K562 (cell line): ENCODE results near the gene SETDB1. TPM values are rescaled to one million over a fixed set of nuclear protein-coding genes. Genes with fewer than 3 reads are reported as not detected.

Experiments
- ATAC-seq: fragments of 200-7000 bp; cut with Tn5 transposase; 3 replicates; pipeline ENCODE4 v1.9.1; 2020; ENCODE audit warnings: moderate library complexity
- BruUV-seq: library from RNA; stranded (reverse); fragments of 400-500 nt; replicated peaks from 2 replicates; lab custom pipeline; 2021; lab: Mats Ljungman, UMichigan
- CTCF ChIA-PET: fragments of 300-600 bp; formaldehyde crosslinking; extraction: SDS; loops from one replicate; lab custom pipeline; 2021; ENCODE audit warnings: low intra/inter-chr PET ratio; lab: Yijun Ruan, JAX
- POLR2A ChIA-PET: fragments of 300-600, 350-650 bp; sonication (Branson Sonifier 250); formaldehyde crosslinking; extraction: SDS; loops from one replicate; lab custom pipeline; 2021; ENCODE audit warnings: antibody characterized with exemption, inconsistent platforms; lab: Yijun Ruan, JAX
- DNase-seq, 4 experiments: peaks; one replicate each; pipeline versions ENCODE4 v3.0.0 to v3.0.0-alpha.2; 2011 to 2018; ENCODE audit warnings: low spot score in 3 of 4, mixed read lengths in 3 of 4; ENCODE audit errors: extremely low read depth in 1 of 4
- FAIRE-seq: peaks from 2 replicates; lab custom pipeline; 2011; peaks lifted over from hg19 to GRCh38; lab: Jason Lieb, UNC
- H2AFZ ChIP-seq: 2 replicates; pipeline ENCODE4 v1.6.0; 2011; ENCODE audit warnings: low read depth, low read length, control low read depth, inconsistent platforms
- H3K27ac ChIP-seq: fragments of 200-600 bp; 3 replicates; pipeline ENCODE4 v1.8.0; 2011; ENCODE audit warnings: low read depth, mild to moderate bottlenecking, control low read depth, inconsistent platforms, low read length, moderate library complexity, mixed read lengths; ENCODE audit errors: extremely low read depth
- H3K27me3 ChIP-seq, 2 experiments: fragments of 300-600 bp in 1 of 2; 2 replicates in 1 of 2; 3 replicates in 1 of 2; pipeline versions ENCODE4 v1.6.0 to v1.8.0; 2011; ENCODE audit warnings: inconsistent platforms in 2 of 2, low read length in 2 of 2, mild to moderate bottlenecking in 1 of 2, mixed read lengths in 1 of 2, moderate library complexity in 1 of 2; ENCODE audit not compliant: control insufficient read depth in 2 of 2, insufficient read depth in 2 of 2
- H3K36me3 ChIP-seq: fragments of 300-600 bp; 3 replicates; pipeline ENCODE4 v1.8.0; 2011; ENCODE audit warnings: mild to moderate bottlenecking, low read length, inconsistent platforms; ENCODE audit not compliant: control insufficient read depth, insufficient read depth
- H3K4me1 ChIP-seq, 2 experiments: fragments of 200-600 bp in 1 of 2; replicated peaks in 1 of 2; 2 replicates in 1 of 2; 3 replicates in 1 of 2; pipeline versions ENCODE4 v1.5.1 to v1.8.0; 2011; ENCODE audit warnings: inconsistent platforms in 2 of 2, low read length in 2 of 2, mild to moderate bottlenecking in 1 of 2, mixed read lengths in 1 of 2, moderate library complexity in 1 of 2; ENCODE audit not compliant: control insufficient read depth in 2 of 2, insufficient read depth in 2 of 2
- H3K4me2 ChIP-seq: 2 replicates; pipeline ENCODE4 v1.6.1; 2011; ENCODE audit warnings: low read length, control low read depth, inconsistent platforms, mixed read lengths; ENCODE audit not compliant: insufficient read depth
- H3K4me3 ChIP-seq: fragments of 200-600 bp; sonication (generic), shearing (Covaris generic); 2 replicates; pipeline ENCODE4 v1.5.1; 2016; ENCODE audit warnings: control low read depth, inconsistent platforms
- H3K79me2 ChIP-seq: fragments of 200-600 bp; 3 replicates; pipeline ENCODE4 v1.8.0; 2011; ENCODE audit warnings: low read length, inconsistent platforms; ENCODE audit not compliant: control insufficient read depth, insufficient read depth
- H3K9ac ChIP-seq, 2 experiments: 2 replicates each; pipeline versions ENCODE4 v1.6.0 to v1.6.1; 2011; ENCODE audit warnings: low read depth in 2 of 2, low read length in 2 of 2, control low read depth in 1 of 2, inconsistent platforms in 1 of 2, mild to moderate bottlenecking in 1 of 2, mixed read lengths in 1 of 2; ENCODE audit not compliant: insufficient read depth in 1 of 2
- H3K9me1 ChIP-seq: one replicate; pipeline ENCODE4 v1.6.0; 2011; ENCODE audit warnings: inconsistent platforms, mild to moderate bottlenecking, low read length, moderate library complexity; ENCODE audit not compliant: control insufficient read depth, insufficient read depth
- H3K9me3 ChIP-seq: replicated peaks from 2 replicates; pipeline ENCODE4 v1.5.1; 2011; ENCODE audit warnings: low read depth, low read length, inconsistent platforms; ENCODE audit not compliant: control insufficient read depth, insufficient read depth
- H4K20me1 ChIP-seq: replicated peaks from 2 replicates; pipeline ENCODE4 v1.6.1; 2011; ENCODE audit warnings: low read length, inconsistent platforms, mixed read lengths; ENCODE audit not compliant: control insufficient read depth, insufficient read depth
- ARNT ChIP-seq, 2 experiments: fragments of 450-650 bp; IDR thresholded peaks; 2 replicates each; pipeline ENCODE4 v1.6.1; 2016; ENCODE audit warnings: mild to moderate bottlenecking in 1 of 2
- CC2D1A ChIP-seq: fragments of 450-650 bp; IDR thresholded peaks from 2 replicates; pipeline ENCODE4 v1.6.1; 2017; ENCODE audit warnings: mild to moderate bottlenecking
- ETS2 ChIP-seq: IDR thresholded peaks from 2 replicates; pipeline ENCODE4 v1.6.1; 2016; ENCODE audit warnings: borderline replicate concordance, missing genetic modification characterization, mild to moderate bottlenecking, moderate library complexity, missing compliant biosample characterization; ENCODE audit not compliant: poor library complexity, severe bottlenecking
- EWSR1 ChIP-seq: fragments of 450-650 bp; IDR thresholded peaks from 2 replicates; pipeline ENCODE4 v1.6.1; 2018; ENCODE audit warnings: borderline replicate concordance, mild to moderate bottlenecking, low read depth, moderate library complexity; ENCODE audit not compliant: partially characterized antibody
- GTF2E2 ChIP-seq: fragments of 200-800 bp; sonication (Bioruptor generic); IDR thresholded peaks from 2 replicates; pipeline ENCODE4 v1.6.1; 2016; ENCODE audit warnings: missing genetic modification characterization, missing compliant biosample characterization
- KDM5B ChIP-seq: fragments of 200-600 bp; sonication (generic); IDR thresholded peaks from 2 replicates; pipeline ENCODE4 v1.6.1; 2012; ENCODE audit warnings: low read depth, mild to moderate bottlenecking, moderate library complexity, low read length, control low read depth, inconsistent platforms; ENCODE audit not compliant: insufficient replicate concordance
- MITF ChIP-seq: IDR thresholded peaks from 2 replicates; pipeline ENCODE4 v1.6.1; 2014; ENCODE audit warnings: antibody characterized with exemption
- PKNOX1 ChIP-seq: fragments of 450-650 bp; IDR thresholded peaks from 2 replicates; pipeline ENCODE4 v1.6.1; 2016
- POLR2AphosphoS5 ChIP-seq: IDR thresholded peaks from 2 replicates; pipeline ENCODE4 v1.6.1; 2011; ENCODE audit warnings: mild to moderate bottlenecking, low read depth, low read length, moderate library complexity; ENCODE audit not compliant: control insufficient read depth, insufficient read depth
- SMARCE1 ChIP-seq: fragments of 450-650 bp; IDR thresholded peaks from 2 replicates; pipeline ENCODE4 v1.7.1; 2016; ENCODE audit warnings: mild to moderate bottlenecking
- TRIM24 ChIP-seq, 2 experiments: fragments of 450-650 bp; IDR thresholded peaks; 2 replicates each; pipeline ENCODE4 v1.6.1; 2016
- TRIM25 ChIP-seq: fragments of 450-650 bp; IDR thresholded peaks from 2 replicates; pipeline ENCODE4 v1.7.0; 2016; ENCODE audit warnings: borderline replicate concordance
- ZBTB12 ChIP-seq: fragments of 250-450 bp; sonication (Bioruptor Pico); IDR thresholded peaks from 2 replicates; pipeline ENCODE4 v1.4.0; 2020
- ZNF239 ChIP-seq: fragments of 250-450 bp; sonication (Bioruptor Pico); IDR thresholded peaks from 2 replicates; pipeline ENCODE4 v1.4.0; 2020; ENCODE audit warnings: mild to moderate bottlenecking
- ZNF41 ChIP-seq: fragments of 250-450 bp; sonication (Bioruptor Pico); conservative IDR thresholded peaks from 2 replicates; pipeline ENCODE4 v1.4.0; 2020; ENCODE audit warnings: mild to moderate bottlenecking
- ZNF644 ChIP-seq: fragments of 200-800 bp; sonication (Bioruptor generic); IDR thresholded peaks from 2 replicates; pipeline ENCODE4 v1.6.1; 2016; ENCODE audit warnings: low read depth, missing genetic modification characterization, missing compliant biosample characterization
- WGBS: fragments of 100-300 bp; shearing (Covaris generic); methylation state at CpG from one replicate; pipeline ENCODE4 v1.1.6; 2016; ENCODE audit warnings: low coverage, mixed read lengths; ENCODE audit not compliant: insufficient coverage; ENCODE audit errors: missing lambda C conversion rate; 5-methylcytosine and 5-hydroxymethylcytosine counted together
- in situ Hi-C: fragments of 300-500 bp; cut with MboI; formaldehyde crosslinking; loops from 4 replicates; pipeline ENCODE4 v1.15.0; 2018; ENCODE audit warnings: inconsistent platforms, mixed read lengths
- intact Hi-C: fragments of 100-400 bp; cut with micrococcal nuclease; formaldehyde crosslinking; loops from 2 replicates; pipeline ENCODE4 v1.14.2; 2022
- polyA plus RNA-seq, 8 experiments: library from polyadenylated mRNA; depleted of rRNA in 4 of 8; stranded (reverse) in 5 of 8; unstranded in 3 of 8; fragments of >200 nt; fragmentation: Nextera tagmentation in 2 of 8; fragmentation: Illumina TruSeq in 1 of 8; extraction: Ambion mirVana in 2 of 8; extraction: Trizol in 1 of 8; gene quantifications; 2 replicates each; pipeline versions ENCODE4 v1.2.1 to v1.2.3, GENCODE V29; 2011 to 2014; ENCODE audit warnings: inconsistent platforms in 1 of 8, missing spikeins in 1 of 8
- total RNA-seq, 7 experiments: library from RNA; depleted of rRNA in 6 of 7; stranded (reverse); fragments of >200 nt in 6 of 7; fragmentation: Illumina TruSeq in 2 of 7; extraction: Trizol in 2 of 7; gene quantifications; 2 replicates each; pipeline versions ENCODE4 v1.2.1 to v1.2.3, GENCODE V29; 2011 to 2021; ENCODE audit warnings: low replicate concordance in 1 of 7

The SETDB1 gene
- total and polyA plus RNA-seq, 9 of the 15 experiments (the other 6 are each of a cell fraction or from before 2014, with no cell fraction given) = 21.5 to 64.4 (median 42.0) TPM

GRCh38 chr1:150999051-150999674, 73.0 kb downstream of the SETDB1 start:
- Histone ChIP-seq H3K79me2 (no peaks in the 10 kb centered on the region), H3K9me1 (no peaks in the 10 kb centered on the region), H3K27me3 (no peaks in the 10 kb centered on the region), H4K20me1 (no peaks in the 10 kb centered on the region), H3K9me3 (no peaks in the 10 kb centered on the region), H3K4me3 (no peak overlapping the region), H3K27ac (peak overlapping the region; percentile 80), H2AFZ (peak overlapping the region; percentile 88), H3K4me2 (peak overlapping the region; percentile 67), H3K36me3 (peaks cover 11% of the 10 kb centered on the region; the same call in 2 of the 3 replicates), H3K4me1 (peaks cover 42 to 52% of the 10 kb centered on the region in 2 experiments), H3K9ac (peak overlapping the region; percentile 67 to 91)
- FAIRE-seq = peak; percentile 87
- POLR2A ChIA-PET = interaction anchor here (0.7 to 1.8 kb wide), 8 partner anchors 9 to 763 kb away, joined by 3 to 7 read pairs (median 3); partner anchors contain the start of gene ANP32E
- intact Hi-C loops (loop anchor here (5.0 to 10.0 kb wide), 3 partner anchors 164 to 742 kb away; partner anchors contain the start of gene CA14), in situ Hi-C loops (loop anchor here (5.0 to 10.0 kb wide), 2 partner anchors 434 to 742 kb away; partner anchors contain the start of gene CA14)
- no TSS peak for BruUV-seq
- peak; percentile 74 for ATAC-seq
- CTCF ChIA-PET = no interaction called here
- peak; percentile 61 to 87 (median 71) for DNase-seq
- 5% methylated on average over 16 of the region's 17 CpGs for WGBS
- TF ChIP-seq EWSR1 (no peak), TRIM25 (no peak), ZBTB12 (0 out of 2 replicates have a peak, but pooled peaks have one; percentile 12), PKNOX1 (peak; percentile 32; the same call in 1 of the 2 replicates), TRIM24 (IDR thresholded peaks at IDR 0.05) (peak in 1 of 2 experiments; percentile 44; a peak in 1 of 4 replicates), ZNF644 (0 out of 2 replicates have a peak, but pooled peaks have one; percentile 26), MITF (0 out of 2 replicates have a peak, but pooled peaks have one; percentile 19), POLR2AphosphoS5 (0 out of 2 replicates have a peak, but pooled peaks have one; percentile 31), KDM5B (peak; percentile 59), SMARCE1 (peak; percentile 83), CC2D1A (0 out of 2 replicates have a peak, but pooled peaks have one; percentile 15), ZNF239 (CRISPR knock-in tag) (no peak; the same call in 1 of the 2 replicates), ARNT (IDR thresholded peaks at IDR 0.05) (peak in 1 of 2 experiments; percentile 21; a peak in 1 of 4 replicates), ZNF41 (CRISPR knock-in tag) (no peak), GTF2E2 (tag) (no peak), ETS2 (tag) (no peak)
